DND-41 (cell line): ENCODE results near the gene PIGBOS1.
A peak's percentile ranks its signal among the peaks of the same experiment; 100 is the strongest.

Experiments
- ATAC-seq: fragments of 200-7000 bp; cut with Tn5 transposase; 3 replicates; pipeline ENCODE4 v1.9.1; 2021; ENCODE audit warnings: low read depth; ENCODE audit not compliant: insufficient read depth
- DNase-seq: peaks from one replicate; pipeline ENCODE4 v3.0.0-alpha.2; 2020
- H2AFZ ChIP-seq: 2 replicates; pipeline ENCODE4 v1.6.0; 2012; ENCODE audit warnings: low read depth, low read length
- H3K27ac ChIP-seq: 2 replicates; pipeline ENCODE4 v1.5.1; 2012; ENCODE audit warnings: low read length, inconsistent platforms
- H3K27me3 ChIP-seq: fragments of 200-600 bp; sonication (generic); 2 replicates; pipeline ENCODE4 v1.6.0; 2012; ENCODE audit warnings: low read length, mild to moderate bottlenecking, inconsistent platforms; ENCODE audit not compliant: insufficient read depth, poor library complexity
- H3K36me3 ChIP-seq: 2 replicates; pipeline ENCODE4 v1.5.1; 2012; ENCODE audit warnings: low read length, inconsistent platforms; ENCODE audit not compliant: insufficient read depth
- H3K4me1 ChIP-seq: 2 replicates; pipeline ENCODE4 v1.5.1; 2012; ENCODE audit warnings: mild to moderate bottlenecking, low read length; ENCODE audit not compliant: insufficient read depth
- H3K4me2 ChIP-seq: 2 replicates; pipeline ENCODE4 v1.6.0; 2012; ENCODE audit warnings: mild to moderate bottlenecking, moderate library complexity, low read length, inconsistent platforms; ENCODE audit not compliant: insufficient read depth
- H3K4me3 ChIP-seq, 2 experiments: fragments of 200-600 bp in 1 of 2; shearing (Covaris generic) in 1 of 2; 2 replicates each; pipeline ENCODE4 v1.5.1; 2012 to 2016; ENCODE audit warnings: inconsistent platforms in 2 of 2, low read length in 2 of 2, mild to moderate bottlenecking in 2 of 2, low read depth in 1 of 2, moderate library complexity in 1 of 2
- H3K79me2 ChIP-seq: 2 replicates; pipeline ENCODE4 v1.6.0; 2012; ENCODE audit warnings: low read length, inconsistent platforms; ENCODE audit not compliant: insufficient read depth
- H3K9ac ChIP-seq: 2 replicates; pipeline ENCODE4 v1.6.0; 2012; ENCODE audit warnings: low read depth, mild to moderate bottlenecking, inconsistent platforms, low read length, moderate library complexity
- H3K9me3 ChIP-seq: 2 replicates; pipeline ENCODE4 v1.5.1; 2012; ENCODE audit warnings: low read length, moderate library complexity, mild to moderate bottlenecking, inconsistent platforms; ENCODE audit not compliant: insufficient read depth, severe bottlenecking
- H4K20me1 ChIP-seq: 2 replicates; pipeline ENCODE4 v1.6.0; 2012; ENCODE audit warnings: low read length; ENCODE audit not compliant: insufficient read depth
- CTCF ChIP-seq: IDR thresholded peaks from 2 replicates; pipeline ENCODE4 v1.5.1; 2012; ENCODE audit warnings: borderline replicate concordance, low read length, moderate library complexity, mild to moderate bottlenecking; ENCODE audit not compliant: poor library complexity, severe bottlenecking; ENCODE audit errors: extremely low read depth
- EZH2 ChIP-seq: IDR thresholded peaks from 3 replicates; pipeline ENCODE4 v1.6.1; 2012; ENCODE audit warnings: borderline replicate concordance, low read depth, mild to moderate bottlenecking, moderate library complexity, low read length, inconsistent platforms; ENCODE audit not compliant: severe bottlenecking

PIGBOS1 gene

GRCh38 chr15:55277116-55277564, 41.8 kb downstream of the PIGBOS1 start:
- no peaks in the 10 kb centered on the region for H3K36me3 ChIP-seq
- H3K4me1 ChIP-seq, result peaks cover 16% of the 10 kb centered on the region
- H3K27me3 ChIP-seq, result no peaks in the 10 kb centered on the region
- no peak overlapping the region for H3K9ac ChIP-seq
- no peaks in the 10 kb centered on the region for H3K9me3 ChIP-seq
- no peak overlapping the region for H2AFZ ChIP-seq
- ATAC-seq, result peak; percentile 64
- H3K4me3 ChIP-seq, result no peak overlapping the region
- no peak overlapping the region for H3K27ac ChIP-seq
- H4K20me1 ChIP-seq, result no peaks in the 10 kb centered on the region
- H3K4me2 ChIP-seq, result no peak overlapping the region
- TF ChIP-seq EZH2 (no peak), CTCF (no peak)
- 0 out of 2 replicates have a peak, but pooled peaks cover 2% of the 10 kb centered on the region for H3K79me2 ChIP-seq
- peak; percentile 23 for DNase-seq

- H3K27ac ChIP-seq, result no peak overlapping the region
- no peak overlapping the region for H3K9ac ChIP-seq
- no peaks in the 10 kb centered on the region for H3K36me3 ChIP-seq
- ATAC-seq (no peak), DNase-seq (no peak)
- 0 out of 2 replicates have a peak, but pooled peaks cover 2% of the 10 kb centered on the region for H3K79me2 ChIP-seq
- TF ChIP-seq EZH2 (no peak), CTCF (no peak)
- H3K4me1 ChIP-seq, result peaks cover 16% of the 10 kb centered on the region
- no peak overlapping the region for H3K4me2 ChIP-seq
- no peak overlapping the region for H3K4me3 ChIP-seq
- no peak overlapping the region for H2AFZ ChIP-seq
- no peaks in the 10 kb centered on the region for H3K27me3 ChIP-seq
- H3K9me3 ChIP-seq, result no peaks in the 10 kb centered on the region
- no peaks in the 10 kb centered on the region for H4K20me1 ChIP-seq
Measured at GRCh38 chr15:55276324-55276723, 42.6 kb downstream of the PIGBOS1 start.

- DNase-seq, result no peak
- Histone ChIP-seq H3K9me3 (no peaks in the 10 kb centered on the region), H4K20me1 (no peaks in the 10 kb centered on the region), H2AFZ (no peak overlapping the region), H3K27ac (no peak overlapping the region), H3K27me3 (no peaks in the 10 kb centered on the region), H3K4me1 (no peaks in the 10 kb centered on the region), H3K79me2 (0 out of 2 replicates have a peak, but pooled peaks cover 2% of the 10 kb centered on the region), H3K36me3 (no peaks in the 10 kb centered on the region), H3K9ac (no peak overlapping the region), H3K4me3 (no peak overlapping the region), H3K4me2 (no peak overlapping the region)
- TF ChIP-seq CTCF, result no peak
- TF ChIP-seq EZH2, result no peak
- ATAC-seq, result no peak
Measured at GRCh38 chr15:55270291-55270690, 48.6 kb downstream of the PIGBOS1 start.
